Esophagus muscularis mucosa (tissue), 4 donors: ENCODE data around the gene AK8. TPM values are rescaled to one million over a fixed set of nuclear protein-coding genes. Genes with fewer than 3 reads are reported as not detected.
"Not testable (repeated sequence)": the region's sequence is repeated elsewhere in the genome, so short reads cannot be mapped to it uniquely, and the experiment has no call there.

Source experiments
- DNase-seq: peaks from one replicate; pipeline ENCODE4 v3.0.0-alpha.2; 2017; ENCODE audit errors: extremely low spot score
- H3K27ac ChIP-seq, 4 donors: fragments of 200-600 bp; sonication (generic); replicated peaks in 1 of 4; 1 replicate in 3 of 4; 2 replicates in 1 of 4; pipeline ENCODE4 v1.5.1; 2016 to 2019; ENCODE audit warnings: mild to moderate bottlenecking in 1 of 4
- H3K27me3 ChIP-seq, 4 donors: fragments of 200-600 bp; sonication (generic); one replicate each; pipeline versions ENCODE4 v1.5.1 to v1.6.0; 2016 to 2019
- H3K36me3 ChIP-seq, 4 donors: fragments of 200-600 bp; sonication (generic); one replicate each; pipeline ENCODE4 v1.5.1; 2016 to 2019
- H3K4me1 ChIP-seq, 4 donors: fragments of 200-600 bp; sonication (generic); one replicate each; pipeline ENCODE4 v1.5.1; 2016 to 2019
- H3K4me3 ChIP-seq, 4 donors: fragments of 200-600 bp; sonication (generic); 1 replicate in 2 of 4; 2 replicates in 2 of 4; pipeline ENCODE4 v1.5.1; 2016 to 2019; ENCODE audit warnings: mild to moderate bottlenecking in 4 of 4, moderate library complexity in 1 of 4
- H3K9me3 ChIP-seq, 4 donors: fragments of 200-600 bp; sonication (generic); 1 replicate in 3 of 4; 2 replicates in 1 of 4; pipeline ENCODE4 v1.5.1; 2016 to 2019
- EP300 ChIP-seq: sonication (generic); formaldehyde crosslinking; IDR thresholded peaks from one replicate; pipeline ENCODE4 v1.6.1; 2017; ENCODE audit warnings: antibody characterized with exemption
- POLR2A ChIP-seq: fragments of 450-650 bp; IDR thresholded peaks from one replicate; pipeline ENCODE4 v1.6.1; 2017; ENCODE audit warnings: antibody characterized with exemption, moderate library complexity, mild to moderate bottlenecking, low read depth
- POLR2AphosphoS5 ChIP-seq, 2 donors: sonication (generic); formaldehyde crosslinking; IDR thresholded peaks; one replicate each; pipeline ENCODE4 v1.6.1; 2017; ENCODE audit warnings: antibody characterized with exemption in 2 of 2
- WGBS: methylation state at CpG from one replicate; pipeline ENCODE4 v1.1.5; 2018; 5-methylcytosine and 5-hydroxymethylcytosine counted together
- intact Hi-C: fragments of 100-400 bp; cut with DNase I; formaldehyde crosslinking; loops from one replicate; pipeline ENCODE4 v1.15.1; 2023
- total RNA-seq, 4 donors: library from RNA; depleted of rRNA; stranded (reverse); fragments of >200 nt; gene quantifications; one replicate each; pipeline versions ENCODE4 v1.1.0 to v1.2.1, GENCODE V29; 2016
- TF ChIP-seq, protein P1 (sequence below), 3 experiments: fragments of 200-600 bp in 2 of 3; fragments of 450-650 bp in 1 of 3; sonication (generic) in 2 of 3; IDR thresholded peaks; one replicate each; pipeline ENCODE4 v1.5.1; 2017 to 2019; ENCODE audit warnings: antibody characterized with exemption in 3 of 3, mild to moderate bottlenecking in 2 of 3, moderate library complexity in 1 of 3

The AK8 gene
- total RNA-seq, 4 donors from 2014 or later = 0.39 to 1.5 (median 0.90) TPM

DNA sequence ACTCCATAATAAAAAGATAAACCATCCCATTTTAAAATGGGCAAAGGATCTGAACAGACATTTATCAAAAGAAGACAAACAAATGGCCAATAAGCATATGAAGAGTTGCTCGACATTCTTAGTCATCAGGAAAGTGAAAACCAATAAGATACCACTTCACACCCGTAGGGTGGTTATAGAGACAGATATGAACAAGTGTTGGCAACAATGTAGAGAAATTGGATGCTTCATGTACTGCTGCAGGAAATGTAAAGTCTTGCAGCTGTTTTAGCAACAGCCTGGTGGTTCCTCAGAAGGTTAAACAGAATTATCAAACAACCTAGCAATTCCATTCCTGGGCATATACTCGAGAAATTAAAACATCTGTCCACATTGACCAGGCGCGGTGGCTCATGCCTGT is 165.3 kb downstream of the AK8 start:
- Histone ChIP-seq H3K4me3 (no peak overlapping the region), H3K27ac (no peak overlapping the region), H3K27me3 (peaks cover 0 to 28% (median 0%) of the 10 kb centered on the region in 4 donors), H3K36me3 (no peaks in the 10 kb centered on the region), H3K9me3 (no peaks in the 10 kb centered on the region), H3K4me1 (no peaks in the 10 kb centered on the region)
- peak; percentile 37 for DNase-seq
- intact Hi-C loops = no loop called here
- 82% methylated on average over 5 of the region's 5 CpGs for WGBS
- TF ChIP-seq POLR2AphosphoS5 (IDR thresholded peaks at IDR 0.05) (no peak), POLR2A (no peak), EP300 (no peak)
- TF ChIP-seq, protein P1, sequence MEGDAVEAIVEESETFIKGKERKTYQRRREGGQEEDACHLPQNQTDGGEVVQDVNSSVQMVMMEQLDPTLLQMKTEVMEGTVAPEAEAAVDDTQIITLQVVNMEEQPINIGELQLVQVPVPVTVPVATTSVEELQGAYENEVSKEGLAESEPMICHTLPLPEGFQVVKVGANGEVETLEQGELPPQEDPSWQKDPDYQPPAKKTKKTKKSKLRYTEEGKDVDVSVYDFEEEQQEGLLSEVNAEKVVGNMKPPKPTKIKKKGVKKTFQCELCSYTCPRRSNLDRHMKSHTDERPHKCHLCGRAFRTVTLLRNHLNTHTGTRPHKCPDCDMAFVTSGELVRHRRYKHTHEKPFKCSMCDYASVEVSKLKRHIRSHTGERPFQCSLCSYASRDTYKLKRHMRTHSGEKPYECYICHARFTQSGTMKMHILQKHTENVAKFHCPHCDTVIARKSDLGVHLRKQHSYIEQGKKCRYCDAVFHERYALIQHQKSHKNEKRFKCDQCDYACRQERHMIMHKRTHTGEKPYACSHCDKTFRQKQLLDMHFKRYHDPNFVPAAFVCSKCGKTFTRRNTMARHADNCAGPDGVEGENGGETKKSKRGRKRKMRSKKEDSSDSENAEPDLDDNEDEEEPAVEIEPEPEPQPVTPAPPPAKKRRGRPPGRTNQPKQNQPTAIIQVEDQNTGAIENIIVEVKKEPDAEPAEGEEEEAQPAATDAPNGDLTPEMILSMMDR (IDR thresholded peaks at IDR 0.05) = no peak

DNA sequence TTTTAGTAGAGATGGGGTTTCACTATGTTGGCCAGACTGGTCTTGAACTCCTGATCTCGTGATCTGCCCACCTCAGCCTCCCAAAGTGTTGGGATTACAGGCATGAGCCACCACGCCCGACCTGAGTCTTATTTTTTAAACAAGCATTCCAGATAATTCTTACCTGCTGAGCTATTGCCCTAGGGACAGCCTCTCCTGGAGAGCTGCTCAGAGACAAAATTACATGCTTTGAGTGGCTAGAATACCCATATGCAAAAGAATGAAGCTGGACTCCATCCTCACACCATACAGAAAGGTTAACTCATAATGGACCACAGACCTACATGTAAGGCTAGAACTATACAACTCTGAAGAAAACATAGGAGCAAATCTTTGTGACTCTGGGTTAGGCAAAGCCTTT is 166.2 kb downstream of the AK8 start:
- Histone ChIP-seq H3K27me3 (peaks cover 0 to 19% (median 0%) of the 10 kb centered on the region in 4 donors), H3K4me3 (no peak overlapping the region), H3K4me1 (no peaks in the 10 kb centered on the region), H3K36me3 (no peaks in the 10 kb centered on the region), H3K27ac (no peak overlapping the region), H3K9me3 (no peaks in the 10 kb centered on the region)
- DNase-seq = peak; percentile 7
- WGBS = 93% methylated on average over 3 of the region's 3 CpGs
- no peak for TF ChIP-seq POLR2AphosphoS5 (IDR thresholded peaks at IDR 0.05)
- intact Hi-C loops = no loop called here

DNA sequence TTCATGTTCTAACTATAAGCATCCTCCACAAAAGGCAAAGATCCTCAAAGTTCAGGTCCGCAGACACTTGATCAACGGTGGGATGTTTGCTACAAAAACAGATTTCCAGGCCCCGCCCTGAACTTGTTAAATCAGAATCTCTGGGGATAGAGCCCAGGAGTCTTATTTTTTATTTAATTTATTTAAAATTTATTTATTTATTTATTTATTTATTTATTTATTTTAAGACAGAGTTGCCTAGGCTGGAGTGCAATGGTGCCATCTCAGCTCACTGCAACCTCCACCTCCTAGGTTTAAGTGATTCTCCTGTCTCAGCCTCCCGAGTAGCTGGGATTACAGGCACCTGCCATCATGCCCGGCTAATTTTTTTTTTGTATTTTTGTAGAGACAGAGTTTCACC is 166.9 kb downstream of the AK8 start:
- H3K36me3 ChIP-seq, H3K27ac ChIP-seq, DNase-seq, H3K4me3 ChIP-seq, intact Hi-C loops, H3K9me3 ChIP-seq, H3K4me1 ChIP-seq: not testable (repeated sequence)
- peaks cover 0 to 12% (median 0%) of the 10 kb centered on the region in 4 donors for H3K27me3 ChIP-seq
- 89% methylated on average over 5 of the region's 5 CpGs for WGBS

DNA sequence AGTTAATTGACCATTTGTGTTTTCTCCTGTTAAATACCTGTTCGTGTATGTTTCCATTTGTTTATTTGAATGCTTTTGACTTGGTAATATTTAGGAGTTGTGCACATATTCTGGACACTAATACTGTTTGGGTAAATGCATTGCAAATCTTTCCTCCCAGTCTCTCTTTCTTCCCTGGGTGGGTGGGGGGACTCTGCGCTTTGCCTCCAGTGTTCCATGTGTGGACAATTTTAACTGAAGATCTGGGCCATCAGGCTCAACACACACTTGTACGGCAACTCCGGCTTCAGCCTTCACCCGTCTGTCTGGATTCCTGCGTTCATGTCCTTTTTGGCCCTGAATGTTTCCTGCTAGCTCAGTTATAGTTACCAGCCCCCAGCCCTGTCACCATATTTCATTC is 167.8 kb downstream of the AK8 start:
- 73% methylated on average over 6 of the region's 6 CpGs for WGBS
- DNase-seq = peak; percentile 42
- no peaks in the 10 kb centered on the region for H3K36me3 ChIP-seq
- H3K4me3 ChIP-seq = no peak overlapping the region
- peaks cover 0 to 12% (median 0%) of the 10 kb centered on the region in 4 donors for H3K27me3 ChIP-seq
- H3K27ac ChIP-seq = no peak overlapping the region
- no peaks in the 10 kb centered on the region for H3K9me3 ChIP-seq
- H3K4me1 ChIP-seq = no peaks in the 10 kb centered on the region
- intact Hi-C loops = no loop called here
- TF ChIP-seq POLR2A (no peak), POLR2AphosphoS5 (IDR thresholded peaks at IDR 0.05) (no peak), EP300 (no peak)
- TF ChIP-seq, protein P1 (IDR thresholded peaks at IDR 0.05) = no peak

DNA sequence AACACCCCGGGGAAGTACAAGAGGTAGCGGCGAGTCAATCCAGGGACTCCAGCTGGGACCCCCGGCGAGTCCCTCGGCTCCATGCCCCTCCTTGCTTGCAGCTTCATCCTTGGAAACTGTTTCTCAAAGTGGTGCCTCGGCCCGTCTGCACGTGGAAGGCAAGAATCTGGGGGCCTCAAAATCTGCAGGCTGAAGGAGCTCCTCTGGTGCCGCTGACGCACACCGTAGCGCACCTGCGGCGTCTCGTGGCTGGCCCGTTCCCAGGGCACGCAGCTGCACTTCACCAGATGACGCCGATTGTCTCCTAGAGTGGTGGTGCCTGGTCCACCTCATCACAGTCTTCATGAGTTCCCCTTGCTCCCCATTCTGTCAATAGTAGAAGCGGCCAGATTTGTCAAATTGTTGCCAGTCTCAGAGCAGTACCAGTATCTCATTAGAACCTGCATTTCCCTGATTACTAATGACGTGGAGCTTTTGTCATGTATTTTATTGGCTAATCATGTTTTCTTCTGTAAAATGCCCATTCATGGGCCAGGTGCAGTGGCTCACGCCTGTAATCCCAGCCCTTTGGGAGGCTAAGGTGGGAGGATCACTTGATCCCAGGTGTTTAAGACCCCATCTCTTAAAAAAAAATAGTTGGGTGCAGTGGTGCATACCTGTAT is 169.2 kb downstream of the AK8 start:
- intact Hi-C loops = no loop called here
- no peak for TF ChIP-seq EP300
- no peak for TF ChIP-seq POLR2AphosphoS5 (IDR thresholded peaks at IDR 0.05)
- TF ChIP-seq, protein P1 (IDR thresholded peaks at IDR 0.05) = no peak
- TF ChIP-seq POLR2A = no peak
- Histone ChIP-seq H3K9me3 (no peaks in the 10 kb centered on the region), H3K27ac (no peak overlapping the region), H3K36me3 (no peaks in the 10 kb centered on the region), H3K27me3 (peaks cover 0 to 16% (median 0%) of the 10 kb centered on the region in 4 donors), H3K4me3 (no peak overlapping the region), H3K4me1 (no peaks in the 10 kb centered on the region)
- 90% methylated on average over 22 of the region's 23 CpGs for WGBS
- peak; percentile 39 for DNase-seq

DNA sequence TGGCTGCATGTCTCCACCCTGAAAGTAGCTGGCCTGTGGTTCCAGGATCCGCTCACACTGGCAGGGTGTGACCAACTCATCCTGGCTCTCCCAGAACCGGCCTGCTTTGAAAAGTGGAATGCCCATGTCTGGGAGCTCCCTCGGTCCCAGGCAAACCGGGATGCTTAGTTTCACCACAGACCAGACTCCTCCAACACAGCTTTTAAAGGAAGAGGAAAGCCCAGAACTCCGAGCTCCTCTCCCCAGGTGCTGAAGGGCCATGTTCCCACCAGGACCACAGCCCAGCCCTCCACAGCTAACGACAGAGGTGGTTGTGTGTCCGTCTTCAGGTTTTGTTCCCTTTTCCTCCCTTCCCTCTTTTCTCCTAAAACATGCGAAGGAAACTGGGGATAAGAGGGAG is 169.8 kb downstream of the AK8 start:
- Histone ChIP-seq H3K36me3 (no peaks in the 10 kb centered on the region), H3K9me3 (no peaks in the 10 kb centered on the region), H3K27ac (no peak overlapping the region), H3K4me1 (peaks cover 0 to 3% (median 0%) of the 10 kb centered on the region in 4 donors), H3K4me3 (no peak overlapping the region), H3K27me3 (peaks cover 0 to 16% (median 0%) of the 10 kb centered on the region in 4 donors)
- no peak for TF ChIP-seq EP300
- no peak for TF ChIP-seq POLR2A
- TF ChIP-seq, protein P1 (IDR thresholded peaks at IDR 0.05) = no peak
- TF ChIP-seq POLR2AphosphoS5 (IDR thresholded peaks at IDR 0.05) = no peak
- 83% methylated on average over 8 of the region's 8 CpGs for WGBS
- intact Hi-C loops = no loop called here
- peak; percentile 82 for DNase-seq
